HG02642 (cell line): ENCODE measurements around the gene WASHC3.
"Not testable (repeated sequence)": the region's sequence is repeated elsewhere in the genome, so short reads cannot be mapped to it uniquely, and the experiment has no call there.

Experiments
- ATAC-seq: cut with Tn5 transposase; IDR thresholded peaks from one replicate; pipeline ENCODE4 v1.9.1; 2021; ENCODE audit warnings: mild to moderate bottlenecking; ENCODE audit not compliant: unreplicated experiment, poor library complexity

WASHC3 gene

GRCh38 chr12:102051431-102051965, 10.3 kb downstream of the WASHC3 start:
- no peak for ATAC-seq

- ATAC-seq: no peak
Observed at GRCh38 chr12:102050660-102051430, 10.9 kb downstream of the WASHC3 start.

- peak; percentile 88 for ATAC-seq
Observed at GRCh38 chr12:102043928-102044327, 17.9 kb downstream of the WASHC3 start.

- no peak for ATAC-seq
Observed at GRCh38 chr12:102033991-102034745, 27.6 kb downstream of the WASHC3 start.

- no peak for ATAC-seq
Observed at GRCh38 chr12:102031852-102032251, 29.9 kb downstream of the WASHC3 start.

GRCh38 chr12:102029141-102029540, 32.6 kb downstream of the WASHC3 start:
- no peak for ATAC-seq

GRCh38 chr12:102026728-102027127, 35.1 kb downstream of the WASHC3 start:
- no peak for ATAC-seq

GRCh38 chr12:102024765-102025164, 37.0 kb downstream of the WASHC3 start:
- ATAC-seq: no peak

- ATAC-seq: no peak
Observed at GRCh38 chr12:102023343-102023930, 38.4 kb downstream of the WASHC3 start.

- ATAC-seq: no peak
Observed at GRCh38 chr12:102022286-102022685, 39.5 kb downstream of the WASHC3 start.

GRCh38 chr12:102021540-102022246, 40.1 kb downstream of the WASHC3 start:
- no peak for ATAC-seq

GRCh38 chr12:102018607-102019006, 43.2 kb downstream of the WASHC3 start:
- not testable (repeated sequence) for ATAC-seq

- no peak for ATAC-seq
Observed at GRCh38 chr12:102016472-102016871, 45.3 kb downstream of the WASHC3 start.

GRCh38 chr12:102010265-102010994, 51.4 kb downstream of the WASHC3 start:
- ATAC-seq: peak; percentile 93

- no peak for ATAC-seq
Observed at GRCh38 chr12:102009796-102010195, 52.0 kb downstream of the WASHC3 start.

- ATAC-seq: no peak
Observed at GRCh38 chr12:102008615-102009126, 53.1 kb downstream of the WASHC3 start.

- ATAC-seq: no peak
Observed at GRCh38 chr12:102005256-102005655, 56.5 kb downstream of the WASHC3 start.

- no peak for ATAC-seq
Observed at GRCh38 chr12:101997102-101997501, 64.7 kb downstream of the WASHC3 start.

- ATAC-seq: no peak
Observed at GRCh38 chr12:101995684-101996083, 66.1 kb downstream of the WASHC3 start.
